Daoy (cell line): ENCODE measurements around the gene PML. TPM values are rescaled to one million over a fixed set of nuclear protein-coding genes. Genes with fewer than 3 reads are reported as not detected.

Experiments used
- DNase-seq: peaks from one replicate; pipeline ENCODE4 v3.0.0-alpha.2; 2015; ENCODE audit warnings: low read depth
- total RNA-seq: library from RNA; depleted of rRNA; stranded (reverse); fragments of >200 nt; shearing (Covaris generic); gene quantifications from 2 replicates; pipeline ENCODE4 v1.2.3, GENCODE V29; 2014

PML gene
- total RNA-seq, 1 experiment from 2014 or later: 46.5 TPM

GRCh38 chr15:73984208-73984979, 10.1 kb upstream of the PML start:
- DNase-seq: no peak

GRCh38 chr15:73985101-73985873, 9.2 kb upstream of the PML start:
- DNase-seq: peak; percentile 56

GRCh38 chr15:73986055-73986775, 8.3 kb upstream of the PML start:
- DNase-seq: no peak

GRCh38 chr15:73986776-73987056, 7.8 kb upstream of the PML start:
- no peak for DNase-seq

GRCh38 chr15:73987250-73987649, 7.3 kb upstream of the PML start:
- DNase-seq: no peak

- DNase-seq: peak; percentile 89
Observed at GRCh38 chr15:73987681-73988444, 6.7 kb upstream of the PML start.

- DNase-seq: no peak
Observed at GRCh38 chr15:73988445-73988969, 6.0 kb upstream of the PML start.

GRCh38 chr15:73989001-73989798, 5.3 kb upstream of the PML start:
- DNase-seq: peak; percentile 75

- DNase-seq: no peak
Observed at GRCh38 chr15:73990250-73991005, 4.1 kb upstream of the PML start.

- DNase-seq: peak; percentile 54
Observed at GRCh38 chr15:73991260-73991659, 3.3 kb upstream of the PML start.

GRCh38 chr15:73991726-73992593, 2.6 kb upstream of the PML start, which contains the start of gene STOML1:
STOML1 (minus strand) TSS chr15:73992295; CDS start chr15:73992223, 72 bp downstream.
- DNase-seq: peak; percentile 97

GRCh38 chr15:73992594-73992898, 2.0 kb upstream of the PML start:
- no peak for DNase-seq

GRCh38 chr15:73993211-73993994, 1.1 kb upstream of the PML start:
- DNase-seq: no peak

GRCh38 chr15:73994912-73995622, 551 bp downstream of the PML start:
- no peak for DNase-seq

- no peak for DNase-seq
Observed at GRCh38 chr15:73996267-73996666, 1.8 kb downstream of the PML start.

GRCh38 chr15:73996939-73997338, 2.4 kb downstream of the PML start:
- DNase-seq: peak; percentile 80

- DNase-seq: no peak
Observed at GRCh38 chr15:73997986-73998385, 3.5 kb downstream of the PML start.
